Calu3 (cell line): ENCODE measurements around the gene SMIM33. TPM values are rescaled to one million over a fixed set of nuclear protein-coding genes. Genes with fewer than 3 reads are reported as not detected.

Source experiments
- BruUV-seq: library from RNA; stranded (reverse); fragments of 400-500 nt; replicated peaks from 2 replicates; lab custom pipeline; 2021; lab: Mats Ljungman, UMichigan
- CTCF ChIA-PET: fragments of 300-600 bp; sonication (Branson Sonifier 250); formaldehyde crosslinking; loops from one replicate; lab custom pipeline; 2022; ENCODE audit warnings: antibody characterized with exemption; lab: Charles Lee
- DNase-seq: peaks from one replicate; pipeline ENCODE4 v3.0.0; 2022
- H3K27ac Mint-ChIP-seq: one replicate; pipeline ENCODE4 v1.8.0; 2022; ENCODE audit warnings: mixed read lengths; ENCODE audit not compliant: unreplicated experiment
- H3K27me3 Mint-ChIP-seq: one replicate; pipeline ENCODE4 v1.8.0; 2022; ENCODE audit warnings: mixed read lengths; ENCODE audit not compliant: unreplicated experiment
- H3K36me3 Mint-ChIP-seq: one replicate; pipeline ENCODE4 v1.8.0; 2022; ENCODE audit warnings: mild to moderate bottlenecking, moderate library complexity, mixed read lengths; ENCODE audit not compliant: insufficient read depth, unreplicated experiment
- H3K4me1 Mint-ChIP-seq: one replicate; pipeline ENCODE4 v1.8.0; 2022; ENCODE audit warnings: mild to moderate bottlenecking, low read depth, mixed read lengths; ENCODE audit not compliant: unreplicated experiment
- H3K4me3 Mint-ChIP-seq: one replicate; pipeline ENCODE4 v1.8.0; 2022; ENCODE audit warnings: mild to moderate bottlenecking, low read depth, moderate library complexity, mixed read lengths; ENCODE audit not compliant: unreplicated experiment
- H3K9me3 Mint-ChIP-seq: one replicate; pipeline ENCODE4 v1.8.0; 2022; ENCODE audit warnings: low read depth, mixed read lengths; ENCODE audit not compliant: unreplicated experiment
- intact Hi-C: fragments of 100-400 bp; cut with micrococcal nuclease; formaldehyde crosslinking; loops from one replicate; pipeline ENCODE4 v1.10.0; 2022; ENCODE audit not compliant: unreplicated experiment
- total RNA-seq: library from RNA; stranded (reverse); gene quantifications from 2 replicates; pipeline ENCODE4 v1.2.3, GENCODE V29; 2022
- TF ChIP-seq, protein P1 (sequence below): fragments of 200-600 bp; IDR thresholded peaks from one replicate; pipeline ENCODE4 v1.8.0; 2022; ENCODE audit warnings: antibody characterized with exemption; ENCODE audit not compliant: unreplicated experiment

Gene SMIM33
- total RNA-seq, 1 experiment from 2014 or later = not detected

DNA sequence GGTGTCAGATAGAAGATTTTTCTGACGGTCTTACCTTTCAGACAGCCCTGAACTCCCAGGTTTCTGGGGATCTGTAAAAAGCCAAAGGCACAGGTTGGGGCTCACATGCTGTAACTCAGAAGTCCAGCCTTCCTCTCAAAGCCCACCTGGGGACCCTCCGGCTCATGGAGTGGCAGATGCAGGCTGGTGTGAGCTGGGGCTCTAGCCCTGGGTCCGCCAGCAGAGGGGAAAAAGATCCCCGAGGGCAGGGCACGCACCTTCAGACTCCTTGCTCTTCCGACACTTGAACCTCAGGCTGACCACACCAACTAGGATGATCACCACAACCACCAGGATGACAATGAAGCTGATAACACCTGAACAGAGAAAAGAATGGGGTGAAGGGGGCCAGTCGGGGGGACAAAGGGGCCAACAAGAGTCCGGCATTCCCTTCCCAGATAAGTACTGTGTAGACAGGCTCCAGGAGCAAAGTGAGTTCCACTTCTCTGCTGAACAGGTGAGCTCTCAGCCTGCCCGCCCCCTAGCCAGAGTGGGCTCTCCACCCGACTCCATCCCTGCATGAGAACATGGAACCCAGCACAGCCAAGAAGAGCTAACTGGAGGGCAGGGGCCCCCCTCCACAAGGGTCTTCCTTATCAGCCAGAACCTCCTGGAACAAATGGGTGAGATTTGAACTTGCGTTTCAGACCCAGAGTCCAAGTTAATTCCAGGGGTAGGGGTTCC is 16.1 kb upstream of the SMIM33 start:
- no peaks in the 10 kb centered on the region for H3K36me3 Mint-ChIP-seq
- no peaks in the 10 kb centered on the region for H3K27me3 Mint-ChIP-seq
- BruUV-seq = no TSS peak
- no peak overlapping the region for H3K4me3 Mint-ChIP-seq
- H3K9me3 Mint-ChIP-seq = no peaks in the 10 kb centered on the region
- CTCF ChIA-PET = no interaction called here
- intact Hi-C loops = no loop called here
- TF ChIP-seq, protein P1, sequence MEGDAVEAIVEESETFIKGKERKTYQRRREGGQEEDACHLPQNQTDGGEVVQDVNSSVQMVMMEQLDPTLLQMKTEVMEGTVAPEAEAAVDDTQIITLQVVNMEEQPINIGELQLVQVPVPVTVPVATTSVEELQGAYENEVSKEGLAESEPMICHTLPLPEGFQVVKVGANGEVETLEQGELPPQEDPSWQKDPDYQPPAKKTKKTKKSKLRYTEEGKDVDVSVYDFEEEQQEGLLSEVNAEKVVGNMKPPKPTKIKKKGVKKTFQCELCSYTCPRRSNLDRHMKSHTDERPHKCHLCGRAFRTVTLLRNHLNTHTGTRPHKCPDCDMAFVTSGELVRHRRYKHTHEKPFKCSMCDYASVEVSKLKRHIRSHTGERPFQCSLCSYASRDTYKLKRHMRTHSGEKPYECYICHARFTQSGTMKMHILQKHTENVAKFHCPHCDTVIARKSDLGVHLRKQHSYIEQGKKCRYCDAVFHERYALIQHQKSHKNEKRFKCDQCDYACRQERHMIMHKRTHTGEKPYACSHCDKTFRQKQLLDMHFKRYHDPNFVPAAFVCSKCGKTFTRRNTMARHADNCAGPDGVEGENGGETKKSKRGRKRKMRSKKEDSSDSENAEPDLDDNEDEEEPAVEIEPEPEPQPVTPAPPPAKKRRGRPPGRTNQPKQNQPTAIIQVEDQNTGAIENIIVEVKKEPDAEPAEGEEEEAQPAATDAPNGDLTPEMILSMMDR = no peak
- peaks cover 12% of the 10 kb centered on the region for H3K4me1 Mint-ChIP-seq
- DNase-seq = no peak
- H3K27ac Mint-ChIP-seq = no peak overlapping the region

DNA sequence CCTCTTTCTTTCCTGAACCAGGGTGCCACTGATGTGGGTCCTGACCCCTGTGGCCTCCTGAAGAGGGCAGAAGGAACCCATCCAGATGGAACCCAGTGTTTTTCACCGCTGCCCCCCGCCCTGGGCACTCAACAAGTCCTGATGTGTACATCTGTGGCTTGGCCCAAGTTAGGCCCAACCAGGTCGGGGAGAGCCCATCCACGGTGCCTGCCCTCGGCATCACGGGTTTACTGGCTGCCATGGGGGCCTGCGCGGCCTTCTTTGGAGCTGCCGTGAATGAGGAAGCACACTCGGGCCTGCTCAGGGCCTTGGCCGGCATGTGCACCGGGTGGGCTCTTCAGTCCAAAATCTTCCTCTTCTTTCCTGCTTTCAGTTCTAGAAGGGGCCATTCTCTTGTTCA is 14.0 kb upstream of the SMIM33 start:
- no peak for DNase-seq
- Mint-ChIP-seq H3K27ac (no peak overlapping the region), H3K9me3 (no peaks in the 10 kb centered on the region), H3K36me3 (no peaks in the 10 kb centered on the region), H3K27me3 (no peaks in the 10 kb centered on the region), H3K4me3 (no peak overlapping the region), H3K4me1 (peaks cover 12% of the 10 kb centered on the region)
- CTCF ChIA-PET = no interaction called here
- TF ChIP-seq, protein P1 = no peak
- BruUV-seq = no TSS peak
- intact Hi-C loops = no loop called here

GRCh38 chr5:139457241-139457640 is 13.6 kb upstream of the SMIM33 start:
- intact Hi-C loops = no loop called here
- Mint-ChIP-seq H3K4me3 (no peak overlapping the region), H3K4me1 (peaks cover 12% of the 10 kb centered on the region), H3K27ac (no peak overlapping the region), H3K27me3 (no peaks in the 10 kb centered on the region), H3K9me3 (no peaks in the 10 kb centered on the region), H3K36me3 (no peaks in the 10 kb centered on the region)
- CTCF ChIA-PET = no interaction called here
- no peak for DNase-seq
- no TSS peak for BruUV-seq
- TF ChIP-seq, protein P1 = no peak

DNA sequence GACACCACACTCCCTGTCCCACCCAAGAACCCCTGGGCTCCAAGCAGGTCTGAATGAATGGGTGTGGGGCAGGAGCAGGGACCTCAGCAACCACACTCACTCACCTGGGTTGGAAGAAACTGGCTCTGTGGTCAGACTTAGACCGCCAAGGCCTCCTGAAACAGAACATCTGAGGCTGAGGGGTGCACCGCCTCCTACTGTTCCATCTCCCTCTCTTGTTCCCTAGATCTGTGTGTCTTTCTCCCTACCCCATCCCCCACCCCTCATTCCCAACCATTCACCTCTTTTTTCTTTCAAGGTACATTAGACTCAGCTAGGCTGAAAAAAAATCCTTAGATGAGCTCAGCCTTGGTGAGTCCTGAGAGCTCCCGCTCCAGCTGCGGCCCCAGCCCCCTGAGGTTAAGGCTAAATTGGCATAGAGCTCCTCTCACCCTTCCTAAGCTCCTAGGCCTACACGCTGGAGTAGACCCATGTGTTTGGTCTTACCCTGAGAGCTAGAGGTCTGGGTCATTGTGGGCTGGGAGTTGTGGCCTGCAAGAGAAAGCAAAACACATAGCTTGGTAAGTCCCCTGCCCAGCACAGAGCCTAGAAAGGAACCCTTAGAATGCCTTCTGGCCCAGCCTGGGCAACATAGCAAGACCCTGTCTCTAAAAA is 13.0 kb upstream of the SMIM33 start:
- no peak overlapping the region for H3K27ac Mint-ChIP-seq
- CTCF ChIA-PET = interaction anchor here (0.6 to 0.7 kb wide), 3 partner anchors 40 to 874 kb away, joined by 4 to 5 read pairs (median 4); no protein-coding TSS in a partner anchor
- H3K4me1 Mint-ChIP-seq = peaks cover 12% of the 10 kb centered on the region
- no peak for DNase-seq
- BruUV-seq = no TSS peak
- no peaks in the 10 kb centered on the region for H3K27me3 Mint-ChIP-seq
- H3K4me3 Mint-ChIP-seq = no peak overlapping the region
- TF ChIP-seq, protein P1 = no peak
- intact Hi-C loops = no loop called here
- H3K9me3 Mint-ChIP-seq = no peaks in the 10 kb centered on the region
- H3K36me3 Mint-ChIP-seq = no peaks in the 10 kb centered on the region
